ENCODE results near the gene MB21D2.

Gene MB21D2

DNA sequence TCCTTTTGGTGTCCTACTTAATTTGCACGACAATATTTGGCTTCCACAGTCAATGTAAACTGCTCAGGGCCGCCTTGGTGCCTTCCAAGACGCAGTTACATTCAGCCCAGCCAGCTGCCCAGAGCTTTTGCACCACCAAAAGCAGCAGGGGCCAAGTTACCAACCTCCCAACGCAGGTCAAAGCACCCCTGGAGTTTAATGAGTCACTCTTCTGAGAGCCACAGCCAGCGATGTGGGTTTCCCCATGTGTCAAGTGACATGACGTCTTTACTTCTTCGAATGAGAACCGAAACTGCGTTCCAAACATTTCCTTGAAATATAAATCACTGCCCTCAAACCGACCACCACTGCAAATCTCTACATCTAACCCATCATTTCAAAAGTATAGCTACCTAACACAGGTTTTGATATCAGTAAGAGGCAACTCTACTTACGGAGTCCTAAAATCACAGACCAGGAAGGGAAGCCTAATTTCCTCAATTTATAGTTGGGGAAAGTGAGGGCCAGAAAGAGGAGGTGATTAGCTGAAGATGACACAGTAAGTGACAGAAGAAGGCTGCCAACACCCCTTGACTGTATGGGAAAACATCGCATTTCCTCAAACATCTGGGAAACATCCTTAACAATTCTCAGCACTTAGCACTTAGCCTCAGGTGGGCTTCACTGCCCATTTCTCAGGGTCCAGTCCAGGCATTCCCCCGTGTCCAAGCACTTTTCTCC is 24.5 kb downstream of the MB21D2 start (continued):
- TF ChIP-seq PRDM2 (tag by site-specific recombination; IDR thresholded peaks at IDR 0.05; ENCODE audit: borderline replicate concordance) (no peak), KLF9 (tag by site-specific recombination; IDR thresholded peaks at IDR 0.05; ENCODE audit: low read depth) (no peak), PRDM4 (tag by site-specific recombination; IDR thresholded peaks at IDR 0.05) (0 out of 2 replicates have a peak, but pooled peaks have one; percentile 23), KLF10 (tag by site-specific recombination; IDR thresholded peaks at IDR 0.05) (peak; percentile 47; the same call in 1 of the 2 replicates), IKZF3 (tag by site-specific recombination; IDR thresholded peaks at IDR 0.05) (peak; percentile 64; the same call in 1 of the 2 replicates), MEIS1 (CRISPR knock-in tag; IDR thresholded peaks at IDR 0.05; ENCODE audit: borderline replicate concordance) (no peak), ZNF211 (tag by site-specific recombination; IDR thresholded peaks at IDR 0.05; ENCODE audit: low read depth) (no peak), GLIS2 (tag by site-specific recombination; IDR thresholded peaks at IDR 0.05) (peak; percentile 90), ZNF529 (tag by site-specific recombination; IDR thresholded peaks at IDR 0.05; ENCODE audit: insufficient replicate concordance) (no peak), ZNF777 (tag by site-specific recombination; IDR thresholded peaks at IDR 0.05; ENCODE audit: borderline replicate concordance) (no peak), WT1 (tag by site-specific recombination; IDR thresholded peaks at IDR 0.05) (peak; percentile 69), KLF16 (tag by site-specific recombination; IDR thresholded peaks at IDR 0.05) (no peak), ZFP37 (tag by site-specific recombination; IDR thresholded peaks at IDR 0.05) (peak; percentile 71; the same call in 1 of the 2 replicates), FEZF1 (tag by site-specific recombination; IDR thresholded peaks at IDR 0.05) (peak; percentile 43), SALL2 (tag by site-specific recombination; IDR thresholded peaks at IDR 0.05; ENCODE audit: borderline replicate concordance) (no peak), ZFP41 (tag by site-specific recombination; IDR thresholded peaks at IDR 0.05; ENCODE audit: borderline replicate concordance) (no peak), ZNF792 (tag by site-specific recombination; IDR thresholded peaks at IDR 0.05) (no peak), ZNF37A (tag by site-specific recombination; IDR thresholded peaks at IDR 0.05) (no peak), ZNF610 (tag by site-specific recombination; IDR thresholded peaks at IDR 0.05; ENCODE audit: borderline replicate concordance) (no peak), PRDM6 (tag by site-specific recombination; IDR thresholded peaks at IDR 0.05) (peak; percentile 56), OVOL3 (tag by site-specific recombination; IDR thresholded peaks at IDR 0.05) (no peak), ZSCAN5A (tag by site-specific recombination; IDR thresholded peaks at IDR 0.05) (no peak), ZBTB1 (tag by site-specific recombination; IDR thresholded peaks at IDR 0.05) (no peak; the same call in 1 of the 2 replicates)
- TF ChIP-seq, protein P1, sequence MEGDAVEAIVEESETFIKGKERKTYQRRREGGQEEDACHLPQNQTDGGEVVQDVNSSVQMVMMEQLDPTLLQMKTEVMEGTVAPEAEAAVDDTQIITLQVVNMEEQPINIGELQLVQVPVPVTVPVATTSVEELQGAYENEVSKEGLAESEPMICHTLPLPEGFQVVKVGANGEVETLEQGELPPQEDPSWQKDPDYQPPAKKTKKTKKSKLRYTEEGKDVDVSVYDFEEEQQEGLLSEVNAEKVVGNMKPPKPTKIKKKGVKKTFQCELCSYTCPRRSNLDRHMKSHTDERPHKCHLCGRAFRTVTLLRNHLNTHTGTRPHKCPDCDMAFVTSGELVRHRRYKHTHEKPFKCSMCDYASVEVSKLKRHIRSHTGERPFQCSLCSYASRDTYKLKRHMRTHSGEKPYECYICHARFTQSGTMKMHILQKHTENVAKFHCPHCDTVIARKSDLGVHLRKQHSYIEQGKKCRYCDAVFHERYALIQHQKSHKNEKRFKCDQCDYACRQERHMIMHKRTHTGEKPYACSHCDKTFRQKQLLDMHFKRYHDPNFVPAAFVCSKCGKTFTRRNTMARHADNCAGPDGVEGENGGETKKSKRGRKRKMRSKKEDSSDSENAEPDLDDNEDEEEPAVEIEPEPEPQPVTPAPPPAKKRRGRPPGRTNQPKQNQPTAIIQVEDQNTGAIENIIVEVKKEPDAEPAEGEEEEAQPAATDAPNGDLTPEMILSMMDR (tag by site-specific recombination; IDR thresholded peaks at IDR 0.05), result no peak

Measured in HEK293 (cell line).